Pulmonary artery endothelial cell (primary cell): Measurements from ENCODE around the gene CRAT. TPM values are rescaled to one million over a fixed set of nuclear protein-coding genes. Genes with fewer than 3 reads are reported as not detected.
"Not testable (repeated sequence)": the region's sequence is repeated elsewhere in the genome, so short reads cannot be mapped to it uniquely, and the experiment has no call there.

Source experiments
- DNase-seq: peaks from one replicate; pipeline ENCODE4 v3.0.0-alpha.2; 2011; ENCODE audit warnings: low read depth, low spot score
- total RNA-seq: library from RNA; depleted of rRNA; stranded (reverse); fragments of >200 nt; gene quantifications from 2 replicates; pipeline ENCODE4 v1.2.3, GENCODE V29; 2014

Gene CRAT
- total RNA-seq, 1 donor from 2014 or later: 37.9 TPM

- DNase-seq: no peak
Observed at GRCh38 chr9:129138476-129139232, 28.1 kb upstream of the CRAT start.

DNA sequence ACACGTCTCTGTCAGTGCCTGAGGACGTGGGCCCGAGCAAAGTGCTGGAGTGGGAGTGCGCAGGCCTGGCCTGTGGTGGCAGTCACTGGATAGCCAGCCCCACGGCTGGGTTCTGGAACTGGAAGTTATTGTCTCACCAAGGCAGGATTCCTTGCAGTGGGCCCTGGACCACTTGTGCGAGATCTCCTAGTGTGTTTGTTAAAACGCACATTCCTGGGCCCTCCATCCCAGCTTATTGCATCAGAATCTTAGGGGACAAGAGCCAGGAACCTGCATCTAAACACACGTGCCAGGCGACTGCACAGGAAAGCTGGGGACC lies 27.5 kb upstream of the CRAT start:
- no peak for DNase-seq

DNA sequence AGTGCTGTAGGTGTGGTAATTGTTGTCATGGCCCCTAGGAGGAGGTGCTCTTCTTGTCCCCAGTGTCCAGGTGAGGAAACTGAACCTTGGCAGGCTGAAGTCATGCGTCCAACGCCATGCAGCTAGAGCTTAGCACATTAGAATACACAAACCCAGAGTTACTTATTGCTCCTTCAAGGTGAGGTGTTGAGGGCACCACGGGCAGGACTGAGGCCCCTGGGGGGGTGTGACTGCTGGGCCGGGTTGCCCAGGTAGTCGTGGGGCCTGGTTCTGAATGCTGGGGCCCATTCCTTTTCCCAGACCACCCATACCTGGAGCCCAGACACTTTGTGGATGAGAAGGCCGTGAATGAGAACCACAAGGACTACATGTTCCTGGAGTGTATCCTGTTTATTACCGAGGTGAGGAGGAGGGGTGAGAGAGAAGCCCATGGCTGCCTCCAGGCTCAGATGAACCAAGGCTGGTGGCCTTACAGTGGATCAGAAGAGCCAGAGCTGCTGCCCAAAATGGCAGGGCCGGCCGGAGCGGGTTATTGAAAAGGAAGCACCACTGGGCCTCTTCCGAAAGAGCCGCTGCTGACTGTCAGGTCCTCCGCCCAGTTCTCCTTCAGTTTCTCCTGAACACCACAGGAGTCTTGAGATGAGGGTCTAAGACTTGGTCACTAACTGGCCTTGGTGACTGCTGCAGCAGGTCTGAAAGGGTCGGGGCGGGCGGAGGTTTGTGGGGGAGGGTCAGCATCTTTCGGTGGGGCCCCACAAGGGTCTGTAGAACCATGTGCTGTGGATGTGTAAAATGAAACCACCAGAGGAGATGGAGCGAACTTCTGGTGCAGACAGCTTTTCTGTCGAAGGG lies 26.9 kb upstream of the CRAT start:
- no peak for DNase-seq

- DNase-seq: no peak
Observed at GRCh38 chr9:129136446-129137035, 25.9 kb upstream of the CRAT start.

DNA sequence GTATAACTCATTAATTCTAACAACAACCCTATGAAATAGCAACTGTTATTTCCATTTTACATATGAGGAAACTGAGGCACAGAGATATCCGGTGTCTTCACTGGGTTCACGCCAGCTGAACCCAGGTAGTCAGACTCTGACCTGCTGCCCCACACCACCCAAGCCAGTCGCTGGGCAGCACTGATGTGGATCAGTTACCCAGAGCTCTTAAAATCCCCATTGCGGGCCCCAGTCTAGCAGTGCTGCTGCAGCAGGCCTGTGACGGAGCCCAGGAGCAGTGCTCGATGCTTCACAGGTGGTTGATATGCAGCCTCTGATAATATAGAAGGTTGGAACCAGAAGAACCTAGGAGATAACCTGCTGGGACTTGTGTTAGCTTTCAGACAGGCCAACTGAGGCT lies 24.9 kb upstream of the CRAT start:
- DNase-seq: no peak

DNA sequence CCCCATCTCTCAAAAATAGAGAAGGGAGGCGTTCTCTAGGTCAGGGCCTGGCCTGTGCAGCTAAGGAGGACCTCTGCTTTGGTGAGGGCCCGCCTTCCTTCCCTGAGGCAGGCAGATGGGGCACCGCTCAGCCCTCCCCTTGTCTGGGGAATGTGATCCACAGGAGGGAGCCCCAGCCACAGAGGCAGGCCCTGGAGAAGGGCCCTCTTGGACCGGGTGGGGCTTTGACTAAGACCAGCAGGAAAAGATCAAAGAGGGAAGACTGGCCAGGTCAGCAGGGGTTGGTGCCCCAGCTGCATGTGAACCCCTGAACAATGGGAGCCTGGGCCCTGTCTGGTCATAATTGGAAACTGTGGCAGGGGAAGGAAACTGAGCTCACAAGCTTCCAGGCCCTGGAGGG lies 22.5 kb upstream of the CRAT start:
- no peak for DNase-seq

DNA sequence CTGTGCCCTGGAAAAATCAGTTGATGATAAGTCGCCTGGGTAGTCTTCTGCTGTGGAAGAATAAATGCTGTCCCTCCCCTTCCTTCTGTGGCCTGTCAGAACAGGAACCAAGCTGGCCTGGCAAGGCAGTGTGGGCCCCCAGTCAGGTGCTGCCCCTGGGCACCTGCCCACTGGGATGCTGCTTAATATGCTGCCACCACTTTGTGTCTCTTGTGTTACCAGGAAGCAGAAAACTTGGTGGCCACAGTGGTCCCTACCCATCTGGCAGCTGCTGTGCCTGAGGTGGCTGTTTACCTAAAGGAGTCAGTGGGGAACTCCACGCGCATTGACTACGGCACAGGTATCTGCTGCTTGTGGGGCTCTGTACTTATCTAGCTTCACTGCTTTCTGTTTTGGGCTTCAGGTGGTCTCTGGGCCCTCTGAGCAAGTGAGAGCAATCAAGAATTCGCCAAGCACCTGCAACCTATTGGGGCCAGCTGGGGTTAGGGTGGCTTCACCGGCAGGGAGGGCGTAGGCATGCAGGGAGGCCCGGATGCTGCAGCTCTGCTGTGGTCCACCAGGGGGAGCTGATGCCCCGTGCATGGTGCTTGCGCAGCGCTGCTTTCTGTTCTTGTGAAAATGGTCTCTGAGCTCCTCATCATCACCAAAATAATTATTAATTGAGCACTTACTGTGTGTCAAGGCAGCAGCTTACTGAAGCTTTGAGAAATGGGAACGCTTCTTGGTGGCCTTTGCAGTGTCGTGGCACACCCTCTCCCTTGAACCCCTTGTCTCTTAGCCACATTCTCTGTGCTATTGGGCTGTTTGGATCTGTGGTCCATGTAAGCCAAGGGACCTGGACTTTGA lies 20.9 kb upstream of the CRAT start:
- DNase-seq: no peak

- no peak for DNase-seq
Observed at GRCh38 chr9:129130791-129131190, 20.2 kb upstream of the CRAT start.

DNA sequence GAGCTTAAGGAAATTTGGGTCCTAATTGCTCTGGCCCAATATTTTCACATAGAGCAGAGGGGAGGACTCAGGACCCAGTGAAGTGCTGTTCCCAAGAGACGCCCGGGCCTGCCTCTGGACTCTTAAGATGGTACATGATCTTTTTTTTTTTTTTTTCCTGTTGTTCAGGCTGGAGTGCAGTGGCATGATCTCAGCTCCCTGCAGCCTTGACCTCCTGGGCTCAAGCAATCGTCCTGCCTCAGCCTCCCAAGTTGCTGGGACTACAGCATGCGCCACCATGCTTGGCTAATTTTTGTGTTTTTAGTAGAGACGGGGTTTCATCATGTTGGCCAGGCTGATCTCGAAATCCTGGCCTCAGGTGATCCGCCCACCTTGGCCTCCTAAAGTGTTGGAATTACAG lies 19.7 kb upstream of the CRAT start:
- DNase-seq: not testable (repeated sequence)

DNA sequence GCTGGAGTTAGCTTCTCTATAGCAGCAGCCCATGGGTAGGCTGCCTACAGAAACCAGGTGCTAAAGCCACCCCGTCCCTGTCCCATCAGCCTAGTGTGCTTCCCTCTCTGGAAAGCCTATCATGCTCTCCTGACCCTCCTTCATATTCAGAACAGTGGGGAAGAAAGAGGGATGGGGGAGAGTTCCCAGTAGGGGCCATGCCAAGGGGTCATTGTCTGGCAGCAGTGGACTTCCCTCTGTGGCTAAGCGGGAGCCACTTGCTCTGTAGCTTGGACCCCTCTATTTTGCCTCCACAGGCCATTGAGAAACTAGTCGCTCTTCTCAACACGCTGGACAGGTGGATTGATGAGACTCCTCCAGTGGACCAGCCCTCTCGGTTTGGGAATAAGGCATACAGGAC lies 18.1 kb upstream of the CRAT start:
- DNase-seq: no peak

GRCh38 chr9:129126749-129127618 lies 16.4 kb upstream of the CRAT start:
- no peak for DNase-seq

DNA sequence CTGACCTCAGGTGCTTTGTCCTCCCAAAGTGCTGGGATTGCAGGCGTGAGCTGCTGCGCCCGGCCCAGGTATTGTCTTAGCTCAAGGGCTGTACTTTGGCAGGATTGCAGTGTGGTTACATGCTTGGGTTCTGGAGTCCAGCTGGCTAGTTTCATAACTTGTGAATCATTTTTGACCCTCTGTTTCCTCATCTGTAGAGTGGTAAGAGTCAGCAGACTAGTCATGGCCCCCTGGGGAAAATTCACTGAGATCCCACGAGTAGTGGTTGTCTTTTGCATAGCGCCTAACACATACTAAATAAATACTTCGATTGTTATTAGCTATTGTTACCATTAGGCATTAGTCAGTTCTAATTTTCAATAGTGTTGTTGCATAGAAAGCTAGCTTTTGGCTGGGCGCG lies 14.9 kb upstream of the CRAT start:
- DNase-seq: no peak

GRCh38 chr9:129124506-129125069 lies 14.0 kb upstream of the CRAT start:
- DNase-seq: no peak

- not testable (repeated sequence) for DNase-seq
Observed at GRCh38 chr9:129122976-129123375, 12.4 kb upstream of the CRAT start.

- no peak for DNase-seq
Observed at GRCh38 chr9:129122133-129122532, 11.5 kb upstream of the CRAT start.

DNA sequence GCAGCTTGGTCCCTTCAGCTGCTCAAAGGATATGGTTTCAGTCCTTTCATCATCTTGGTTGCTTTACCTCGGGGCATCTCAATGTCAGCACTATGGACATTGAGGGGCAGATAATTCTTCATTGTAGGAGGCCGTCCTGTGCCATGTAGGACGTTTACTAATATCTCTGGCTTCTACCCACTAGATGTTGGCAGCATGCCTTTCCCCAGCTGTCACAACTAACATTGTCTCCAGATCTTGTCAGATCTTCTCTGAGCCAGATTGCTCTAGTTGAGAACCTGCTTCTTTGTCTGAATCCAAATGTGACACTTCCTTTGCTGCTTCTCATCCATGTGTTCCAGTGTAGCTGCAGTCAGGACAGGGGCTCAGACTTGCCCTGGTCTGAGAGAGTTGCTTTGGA lies 10.9 kb upstream of the CRAT start:
- DNase-seq: no peak

GRCh38 chr9:129118799-129119198 lies 8.2 kb upstream of the CRAT start:
- DNase-seq: no peak

DNA sequence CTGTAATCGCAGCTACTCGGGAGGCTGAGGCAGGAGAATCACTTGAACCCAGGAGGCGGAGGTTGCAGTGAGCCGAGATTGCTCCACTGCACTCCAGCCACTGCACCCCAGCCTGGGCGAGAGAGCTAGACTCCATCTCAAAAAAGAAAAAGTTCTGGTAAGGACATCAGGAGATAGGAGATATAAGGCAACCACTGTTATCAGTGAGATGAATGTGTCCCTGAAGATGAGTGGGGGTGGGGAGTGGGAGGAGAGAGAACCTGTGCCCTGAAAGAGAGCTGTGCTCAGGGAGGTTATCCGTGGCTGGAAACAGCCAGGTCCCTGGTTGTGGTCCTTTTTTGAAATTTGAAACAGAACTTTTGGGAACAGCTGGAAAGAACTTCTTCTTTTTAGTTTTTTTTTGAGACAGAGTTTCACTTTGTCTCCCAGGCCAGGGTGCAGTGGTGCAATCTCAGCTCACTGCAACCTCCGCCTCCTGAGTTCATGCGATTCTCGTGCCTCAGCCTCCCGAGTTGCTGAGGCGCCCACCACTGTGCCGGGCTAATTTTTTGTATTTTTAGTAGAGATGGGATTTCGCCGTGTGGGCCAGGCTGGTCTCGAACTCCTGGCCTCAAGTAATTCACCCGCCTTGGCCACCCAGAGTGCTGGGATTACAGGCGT lies 3.2 kb upstream of the CRAT start:
- no peak for DNase-seq

DNA sequence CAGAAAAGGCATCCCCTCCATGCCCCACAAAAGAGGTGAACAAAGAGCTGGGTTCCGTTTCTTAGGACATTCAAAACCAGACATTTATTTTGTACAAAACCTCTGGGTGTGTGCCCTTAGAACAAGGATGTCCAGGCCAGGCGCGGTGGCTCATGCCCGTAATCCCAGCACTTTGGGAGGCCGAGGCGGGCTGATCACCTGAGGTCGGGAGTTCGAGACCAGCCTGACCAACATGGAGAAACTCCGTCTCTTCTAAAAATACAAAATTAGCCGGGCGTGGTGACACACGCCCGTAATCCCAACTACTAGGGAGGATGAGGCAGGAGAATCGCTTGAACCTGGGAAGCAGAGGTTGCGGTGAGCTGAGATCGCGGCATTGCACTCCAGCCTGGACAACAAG lies 1.9 kb upstream of the CRAT start:
- DNase-seq: not testable (repeated sequence)
